ENCODE results near the gene PTPRB. TPM values are rescaled to one million over a fixed set of nuclear protein-coding genes. Genes with fewer than 3 reads are reported as not detected.

Gene PTPRB
- total RNA-seq, 2 experiments from 2014 or later, result not detected

- Mint-ChIP-seq H3K36me3 (ENCODE audit: low read depth) (no peaks in the 10 kb centered on the region), H3K27ac (no peak overlapping the region), H3K4me3 (no peak overlapping the region), H3K9me3 (no peaks in the 10 kb centered on the region), H3K4me1 (ENCODE audit: low read depth) (no peaks in the 10 kb centered on the region), H3K27me3 (no peaks in the 10 kb centered on the region)
- H3K27me3 ChIP-seq (ENCODE audit: control insufficient read depth in 1 of 2, insufficient read depth in 2 of 2, low read length in 2 of 2), result no peaks in the 10 kb centered on the region
- H3K4me3 ChIP-seq (ENCODE audit: low read length), result no peak overlapping the region
- no peaks in the 10 kb centered on the region for H3K4me1 ChIP-seq (ENCODE audit: insufficient read depth, low read length)
- no peaks in the 10 kb centered on the region for H3K9me3 ChIP-seq (ENCODE audit: control insufficient read depth in 1 of 2, insufficient read depth in 1 of 2, low read length in 2 of 2)
- H3K36me3 ChIP-seq (ENCODE audit: insufficient read depth, low read length), result no peaks in the 10 kb centered on the region
- CTCF ChIA-PET, result no interaction called here
- ATAC-seq (ENCODE audit: poor library complexity), result no peak
- TF ChIP-seq, protein P1, sequence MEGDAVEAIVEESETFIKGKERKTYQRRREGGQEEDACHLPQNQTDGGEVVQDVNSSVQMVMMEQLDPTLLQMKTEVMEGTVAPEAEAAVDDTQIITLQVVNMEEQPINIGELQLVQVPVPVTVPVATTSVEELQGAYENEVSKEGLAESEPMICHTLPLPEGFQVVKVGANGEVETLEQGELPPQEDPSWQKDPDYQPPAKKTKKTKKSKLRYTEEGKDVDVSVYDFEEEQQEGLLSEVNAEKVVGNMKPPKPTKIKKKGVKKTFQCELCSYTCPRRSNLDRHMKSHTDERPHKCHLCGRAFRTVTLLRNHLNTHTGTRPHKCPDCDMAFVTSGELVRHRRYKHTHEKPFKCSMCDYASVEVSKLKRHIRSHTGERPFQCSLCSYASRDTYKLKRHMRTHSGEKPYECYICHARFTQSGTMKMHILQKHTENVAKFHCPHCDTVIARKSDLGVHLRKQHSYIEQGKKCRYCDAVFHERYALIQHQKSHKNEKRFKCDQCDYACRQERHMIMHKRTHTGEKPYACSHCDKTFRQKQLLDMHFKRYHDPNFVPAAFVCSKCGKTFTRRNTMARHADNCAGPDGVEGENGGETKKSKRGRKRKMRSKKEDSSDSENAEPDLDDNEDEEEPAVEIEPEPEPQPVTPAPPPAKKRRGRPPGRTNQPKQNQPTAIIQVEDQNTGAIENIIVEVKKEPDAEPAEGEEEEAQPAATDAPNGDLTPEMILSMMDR (IDR thresholded peaks at IDR 0.05), result no peak
- DNase-seq, result no peak
- intact Hi-C loops (cut with DNase I, micrococcal nuclease), result no loop called here
- no peak overlapping the region for H3K27ac ChIP-seq (ENCODE audit: low read depth in 1 of 2, low read length in 2 of 2)
- POLR2A ChIA-PET, result no interaction called here
Measured at GRCh38 chr12:70660002-70660604, 22.9 kb upstream of the PTPRB start.

- Mint-ChIP-seq H3K27me3 (no peaks in the 10 kb centered on the region), H3K4me3 (no peak overlapping the region), H3K4me1 (ENCODE audit: low read depth) (no peaks in the 10 kb centered on the region), H3K9me3 (no peaks in the 10 kb centered on the region), H3K36me3 (ENCODE audit: low read depth) (no peaks in the 10 kb centered on the region), H3K27ac (no peak overlapping the region)
- H3K4me1 ChIP-seq (ENCODE audit: insufficient read depth, low read length), result no peaks in the 10 kb centered on the region
- H3K27me3 ChIP-seq (ENCODE audit: control insufficient read depth in 1 of 2, insufficient read depth in 2 of 2, low read length in 2 of 2), result no peaks in the 10 kb centered on the region
- TF ChIP-seq, protein P1 (IDR thresholded peaks at IDR 0.05), result no peak
- H3K4me3 ChIP-seq (ENCODE audit: low read length), result no peak overlapping the region
- no peaks in the 10 kb centered on the region for H3K9me3 ChIP-seq (ENCODE audit: control insufficient read depth in 1 of 2, insufficient read depth in 1 of 2, low read length in 2 of 2)
- ATAC-seq (ENCODE audit: poor library complexity), result no peak
- intact Hi-C loops (cut with DNase I, micrococcal nuclease), result no loop called here
- no peak overlapping the region for H3K27ac ChIP-seq (ENCODE audit: low read depth in 1 of 2, low read length in 2 of 2)
- CTCF ChIA-PET, result no interaction called here
- DNase-seq, result no peak
- no peaks in the 10 kb centered on the region for H3K36me3 ChIP-seq (ENCODE audit: insufficient read depth, low read length)
- POLR2A ChIA-PET, result no interaction called here
Measured at GRCh38 chr12:70659077-70659606, 21.9 kb upstream of the PTPRB start.

- intact Hi-C loops (cut with DNase I, micrococcal nuclease), result no loop called here
- no peak overlapping the region for H3K27ac Mint-ChIP-seq
- ChIA-PET POLR2A (no interaction called here), CTCF (no interaction called here)
- Histone ChIP-seq H3K4me1 (ENCODE audit: insufficient read depth, low read length) (no peaks in the 10 kb centered on the region), H3K4me3 (ENCODE audit: low read length) (no peak overlapping the region), H3K27me3 (ENCODE audit: control insufficient read depth in 1 of 2, insufficient read depth in 2 of 2, low read length in 2 of 2) (no peaks in the 10 kb centered on the region), H3K9me3 (ENCODE audit: control insufficient read depth in 1 of 2, insufficient read depth in 1 of 2, low read length in 2 of 2) (no peaks in the 10 kb centered on the region), H3K27ac (ENCODE audit: low read depth in 1 of 2, low read length in 2 of 2) (no peak overlapping the region), H3K36me3 (ENCODE audit: insufficient read depth, low read length) (no peaks in the 10 kb centered on the region)
- H3K36me3 Mint-ChIP-seq (ENCODE audit: low read depth), result no peaks in the 10 kb centered on the region
- H3K27me3 Mint-ChIP-seq, result no peaks in the 10 kb centered on the region
- DNase-seq, result no peak
- no peak overlapping the region for H3K4me3 Mint-ChIP-seq
- no peaks in the 10 kb centered on the region for H3K9me3 Mint-ChIP-seq
- no peaks in the 10 kb centered on the region for H3K4me1 Mint-ChIP-seq (ENCODE audit: low read depth)
- no peak for ATAC-seq (ENCODE audit: poor library complexity)
- TF ChIP-seq, protein P1 (IDR thresholded peaks at IDR 0.05), result no peak
Measured at GRCh38 chr12:70657616-70658286, 20.5 kb upstream of the PTPRB start.
